ENCODE measurements around the gene OLFM4.

DNA sequence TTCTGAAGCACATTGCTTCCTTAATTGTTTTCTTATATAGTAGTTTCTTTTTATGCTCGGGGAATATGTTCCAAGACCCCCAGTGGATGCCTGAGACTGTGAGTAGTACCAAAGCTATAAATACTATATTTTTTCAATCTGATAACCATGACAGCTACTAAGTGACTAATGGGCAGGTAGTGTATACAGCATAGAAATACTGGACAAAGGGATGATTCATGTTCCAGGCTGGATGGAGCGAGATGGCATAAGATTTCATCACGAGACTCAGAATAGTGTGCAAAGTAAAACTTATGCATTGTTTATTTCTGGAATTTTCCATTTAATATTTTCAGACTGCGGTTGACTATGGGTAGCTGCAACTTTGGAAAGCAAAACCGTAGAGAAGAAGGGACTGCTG, 47.9 kb upstream of the OLFM4 start:
- TF ChIP-seq CTCF (IDR thresholded peaks at IDR 0.05) (no peak), MAX (IDR thresholded peaks at IDR 0.05) (no peak), GATA3 (IDR thresholded peaks at IDR 0.05; ENCODE audit: borderline replicate concordance) (no peak), POLR2A (IDR thresholded peaks at IDR 0.05; ENCODE audit: low read length) (no peak), EP300 (IDR thresholded peaks at IDR 0.05) (no peak), E2F6 (IDR thresholded peaks at IDR 0.05; ENCODE audit: borderline replicate concordance, low read depth) (no peak), POLR2AphosphoS2 (conservative IDR thresholded peaks at IDR 0.05; ENCODE audit: low read length) (no peak), TP53 (CRISPR knock-in tag; IDR thresholded peaks at IDR 0.05) (no peak), ESRRA (IDR thresholded peaks at IDR 0.05; ENCODE audit: borderline replicate concordance, low read length) (no peak), SREBF2 (IDR thresholded peaks at IDR 0.05) (no peak), FOSB (CRISPR knock-in tag; IDR thresholded peaks at IDR 0.05) (no peak), SMC3 (IDR thresholded peaks at IDR 0.05) (no peak), MYC (IDR thresholded peaks at IDR 0.05; ENCODE audit: borderline replicate concordance, low read length) (no peak)
- TF ChIP-seq, protein P1, sequence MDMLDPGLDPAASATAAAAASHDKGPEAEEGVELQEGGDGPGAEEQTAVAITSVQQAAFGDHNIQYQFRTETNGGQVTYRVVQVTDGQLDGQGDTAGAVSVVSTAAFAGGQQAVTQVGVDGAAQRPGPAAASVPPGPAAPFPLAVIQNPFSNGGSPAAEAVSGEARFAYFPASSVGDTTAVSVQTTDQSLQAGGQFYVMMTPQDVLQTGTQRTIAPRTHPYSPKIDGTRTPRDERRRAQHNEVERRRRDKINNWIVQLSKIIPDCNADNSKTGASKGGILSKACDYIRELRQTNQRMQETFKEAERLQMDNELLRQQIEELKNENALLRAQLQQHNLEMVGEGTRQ (IDR thresholded peaks at IDR 0.05): no peak
